HEK293 (cell line): Measurements from ENCODE around the gene MRGPRD.

Source experiments
- CTCF ChIA-PET: fragments of 350-600 bp; formaldehyde crosslinking; extraction: SDS; loops from one replicate; lab custom pipeline; 2021; ENCODE audit warnings: antibody characterized with exemption; lab: Yijun Ruan, JAX
- POLR2A ChIA-PET: fragments of 300-600 bp; formaldehyde crosslinking; extraction: SDS; loops from one replicate; lab custom pipeline; 2020; ENCODE audit warnings: antibody characterized with exemption, inconsistent platforms; lab: Yijun Ruan, JAX
- H3K27ac ChIP-seq: fragments of 200-500 bp; sonication (Bioruptor generic); 2 replicates; pipeline ENCODE4 v1.5.1; 2014; ENCODE audit warnings: low read depth, low read length, control low read depth, inconsistent platforms; ENCODE audit errors: extremely low read depth
- H3K36me3 ChIP-seq, 2 experiments: fragments of 200-500 bp in 1 of 2; sonication (Bioruptor generic) in 1 of 2; 1 replicate in 1 of 2; 2 replicates in 1 of 2; pipeline ENCODE4 v1.5.1; 2014 to 2017; ENCODE audit warnings: inconsistent platforms in 2 of 2, low read length in 2 of 2; ENCODE audit not compliant: control insufficient read depth in 2 of 2, insufficient read depth in 1 of 2
- H3K4me1 ChIP-seq: fragments of 200-500 bp; sonication (Bioruptor generic); 2 replicates; pipeline ENCODE4 v1.5.1; 2014; ENCODE audit warnings: mild to moderate bottlenecking, low read length, inconsistent platforms; ENCODE audit not compliant: control insufficient read depth, insufficient read depth
- H3K4me3 ChIP-seq: 2 replicates; pipeline ENCODE4 v1.5.1; 2011; ENCODE audit warnings: low read depth, mild to moderate bottlenecking, control low read depth, low read length, moderate library complexity
- H3K9me3 ChIP-seq: fragments of 200-500 bp; sonication (Bioruptor generic); 2 replicates; pipeline ENCODE4 v1.5.1; 2014; ENCODE audit warnings: low read depth, low read length, inconsistent platforms; ENCODE audit not compliant: control insufficient read depth, insufficient read depth
- BCL11B ChIP-seq: fragments of 450-650 bp; formaldehyde crosslinking; IDR thresholded peaks from 2 replicates; pipeline ENCODE4 v1.5.1; 2016; ENCODE audit warnings: low read depth, missing biosample characterization, missing genetic modification characterization
- GFI1B ChIP-seq: fragments of 450-650 bp; formaldehyde crosslinking; IDR thresholded peaks from 2 replicates; pipeline ENCODE4 v1.5.1; 2016; ENCODE audit warnings: missing biosample characterization, missing genetic modification characterization
- KLF10 ChIP-seq: fragments of 450-650 bp; IDR thresholded peaks from 2 replicates; pipeline ENCODE4 v1.5.1; 2018; ENCODE audit warnings: missing biosample characterization, mild to moderate bottlenecking, missing genetic modification characterization
- SP7 ChIP-seq: fragments of 450-650 bp; formaldehyde crosslinking; IDR thresholded peaks from 2 replicates; pipeline ENCODE4 v1.5.1; 2016; ENCODE audit warnings: missing biosample characterization, missing genetic modification characterization
- ZBTB1 ChIP-seq: fragments of 450-650 bp; formaldehyde crosslinking; IDR thresholded peaks from 2 replicates; pipeline ENCODE4 v1.5.1; 2016; ENCODE audit warnings: missing biosample characterization, missing genetic modification characterization
- ZBTB7A ChIP-seq: fragments of 450-650 bp; formaldehyde crosslinking; IDR thresholded peaks from 2 replicates; pipeline ENCODE4 v1.5.1; 2016; ENCODE audit warnings: low read depth, missing biosample characterization, missing genetic modification characterization
- ZIC2 ChIP-seq: fragments of 450-650 bp; formaldehyde crosslinking; IDR thresholded peaks from 2 replicates; pipeline ENCODE4 v1.5.1; 2016; ENCODE audit warnings: missing biosample characterization, missing genetic modification characterization
- ZNF157 ChIP-seq: fragments of 450-650 bp; formaldehyde crosslinking; IDR thresholded peaks from 2 replicates; pipeline ENCODE4 v1.5.1; 2016; ENCODE audit warnings: missing biosample characterization, missing genetic modification characterization
- ZNF16 ChIP-seq: fragments of 450-650 bp; formaldehyde crosslinking; IDR thresholded peaks from 2 replicates; pipeline ENCODE4 v1.5.1; 2016; ENCODE audit warnings: low read depth, missing biosample characterization, missing genetic modification characterization
- ZNF169 ChIP-seq: fragments of 450-650 bp; formaldehyde crosslinking; IDR thresholded peaks from 2 replicates; pipeline ENCODE4 v1.5.1; 2016; ENCODE audit warnings: missing biosample characterization, missing genetic modification characterization
- ZNF2 ChIP-seq: fragments of 450-650 bp; formaldehyde crosslinking; IDR thresholded peaks from 2 replicates; pipeline ENCODE4 v1.5.1; 2016; ENCODE audit warnings: missing biosample characterization, missing genetic modification characterization
- ZNF394 ChIP-seq: fragments of 450-650 bp; formaldehyde crosslinking; IDR thresholded peaks from 2 replicates; pipeline ENCODE4 v1.5.1; 2016; ENCODE audit warnings: missing biosample characterization, missing genetic modification characterization, mild to moderate bottlenecking, moderate library complexity, borderline replicate concordance
- ZNF433 ChIP-seq: fragments of 450-650 bp; formaldehyde crosslinking; IDR thresholded peaks from 2 replicates; pipeline ENCODE4 v1.5.1; 2016; ENCODE audit warnings: missing biosample characterization, missing genetic modification characterization, low read depth
- ZNF558 ChIP-seq: fragments of 450-650 bp; formaldehyde crosslinking; IDR thresholded peaks from 2 replicates; pipeline ENCODE4 v1.5.1; 2016; ENCODE audit warnings: missing biosample characterization, missing genetic modification characterization
- ZNF670 ChIP-seq: fragments of 450-650 bp; formaldehyde crosslinking; IDR thresholded peaks from 2 replicates; pipeline ENCODE4 v1.5.1; 2016; ENCODE audit warnings: missing biosample characterization, missing genetic modification characterization, low read depth
- ZNF791 ChIP-seq: fragments of 450-650 bp; formaldehyde crosslinking; IDR thresholded peaks from 2 replicates; pipeline ENCODE4 v1.5.1; 2016; ENCODE audit warnings: missing biosample characterization, missing genetic modification characterization
- ZNF830 ChIP-seq: fragments of 450-650 bp; IDR thresholded peaks from 2 replicates; pipeline ENCODE4 v1.5.0; 2018; ENCODE audit warnings: missing biosample characterization, missing genetic modification characterization, low read depth, mild to moderate bottlenecking, moderate library complexity
- ZSCAN18 ChIP-seq: fragments of 450-650 bp; formaldehyde crosslinking; IDR thresholded peaks from 2 replicates; pipeline ENCODE4 v1.5.1; 2016; ENCODE audit warnings: missing biosample characterization, missing genetic modification characterization
- TF ChIP-seq, protein P1 (sequence below): fragments of 450-650 bp; formaldehyde crosslinking; IDR thresholded peaks from 2 replicates; pipeline ENCODE4 v1.5.1; 2016; ENCODE audit warnings: missing biosample characterization, missing genetic modification characterization
- TF ChIP-seq, protein P2 (sequence below): fragments of 450-650 bp; formaldehyde crosslinking; IDR thresholded peaks from 2 replicates; pipeline ENCODE4 v1.5.1; 2016; ENCODE audit warnings: missing biosample characterization, missing genetic modification characterization
- TF ChIP-seq, protein P3 (sequence below): fragments of 450-650 bp; IDR thresholded peaks from 2 replicates; pipeline ENCODE4 v1.5.1; 2018; ENCODE audit warnings: missing biosample characterization, mild to moderate bottlenecking, missing genetic modification characterization

MRGPRD gene

GRCh38 chr11:68947151-68947550 is 33.6 kb downstream of the MRGPRD start:
- POLR2A ChIA-PET: no interaction called here

GRCh38 chr11:68946416-68947090 is 34.2 kb downstream of the MRGPRD start:
- ChIA-PET CTCF (no interaction called here), POLR2A (no interaction called here)
- no peak overlapping the region for H3K27ac ChIP-seq
- H3K4me1 ChIP-seq: no peaks in the 10 kb centered on the region
- H3K4me3 ChIP-seq: no peak overlapping the region
- H3K9me3 ChIP-seq: no peaks in the 10 kb centered on the region
- TF ChIP-seq ZSCAN18 (tag by site-specific recombination): no peak
- H3K36me3 ChIP-seq: no peaks in the 10 kb centered on the region

More at GRCh38 chr11:68947151-68947550, 33.6 kb downstream of the MRGPRD start:
- no peak overlapping the region for H3K4me3 ChIP-seq
- no peaks in the 10 kb centered on the region for H3K4me1 ChIP-seq
- TF ChIP-seq ZNF169 (tag by site-specific recombination): no peak
- no peak for TF ChIP-seq ZNF394 (tag by site-specific recombination)
- no peak for TF ChIP-seq GFI1B (tag by site-specific recombination)
- no peak for TF ChIP-seq ZNF830
- TF ChIP-seq BCL11B (tag by site-specific recombination): no peak
- no peak for TF ChIP-seq ZNF670
- no peak for TF ChIP-seq ZNF558 (tag by site-specific recombination)
- TF ChIP-seq, protein P1, sequence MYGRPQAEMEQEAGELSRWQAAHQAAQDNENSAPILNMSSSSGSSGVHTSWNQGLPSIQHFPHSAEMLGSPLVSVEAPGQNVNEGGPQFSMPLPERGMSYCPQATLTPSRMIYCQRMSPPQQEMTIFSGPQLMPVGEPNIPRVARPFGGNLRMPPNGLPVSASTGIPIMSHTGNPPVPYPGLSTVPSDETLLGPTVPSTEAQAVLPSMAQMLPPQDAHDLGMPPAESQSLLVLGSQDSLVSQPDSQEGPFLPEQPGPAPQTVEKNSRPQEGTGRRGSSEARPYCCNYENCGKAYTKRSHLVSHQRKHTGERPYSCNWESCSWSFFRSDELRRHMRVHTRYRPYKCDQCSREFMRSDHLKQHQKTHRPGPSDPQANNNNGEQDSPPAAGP (tag by site-specific recombination): no peak
- TF ChIP-seq KLF10: no peak
- TF ChIP-seq SP7 (tag by site-specific recombination): no peak
- TF ChIP-seq, all 188 proteins: peak for 0
- no peaks in the 10 kb centered on the region for H3K9me3 ChIP-seq
- H3K27ac ChIP-seq: no peak overlapping the region
- no peaks in the 10 kb centered on the region for H3K36me3 ChIP-seq
- CTCF ChIA-PET: interaction anchor here (1.0 kb wide), 1 partner anchor 13 kb away, joined by 3 read pairs; no protein-coding TSS in a partner anchor

DNA sequence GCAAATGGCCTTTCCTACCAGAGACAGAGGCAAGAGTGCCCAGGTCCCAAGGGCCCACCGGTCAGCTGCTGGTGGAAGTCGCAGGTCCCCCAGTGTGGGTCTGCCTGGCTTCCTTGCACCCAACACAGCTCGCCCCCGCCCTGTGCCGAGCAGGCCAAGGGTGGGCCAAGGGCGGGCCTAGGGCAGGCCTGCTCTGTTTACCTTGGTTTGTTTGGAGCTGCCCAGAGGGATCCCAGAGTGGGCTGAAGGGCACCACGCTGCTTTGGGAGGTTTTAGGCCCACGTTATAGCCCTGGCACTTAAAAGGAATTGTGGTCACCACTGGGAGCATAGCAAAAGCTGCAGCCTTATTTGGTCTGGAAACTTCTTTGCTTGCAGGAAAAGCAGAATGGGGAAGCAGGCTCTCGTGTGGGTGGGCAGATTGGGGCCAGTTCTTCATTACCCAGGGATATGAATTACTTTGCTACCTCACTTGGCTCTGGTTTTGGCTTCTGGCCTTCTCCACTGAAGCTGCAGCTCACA is 38.0 kb downstream of the MRGPRD start:
- no peaks in the 10 kb centered on the region for H3K4me1 ChIP-seq
- CTCF ChIA-PET: no interaction called here
- POLR2A ChIA-PET: no interaction called here

More for the DNA sequence above, 38.0 kb downstream of the MRGPRD start:
- no peak overlapping the region for H3K4me3 ChIP-seq
- peaks cover 0 to 27% of the 10 kb centered on the region in 2 experiments; a peak in 1 of 3 replicates for H3K36me3 ChIP-seq
- no peak overlapping the region for H3K27ac ChIP-seq
- H3K9me3 ChIP-seq: no peaks in the 10 kb centered on the region
- no peak for TF ChIP-seq ZNF157 (tag by site-specific recombination)
- TF ChIP-seq, protein P2, sequence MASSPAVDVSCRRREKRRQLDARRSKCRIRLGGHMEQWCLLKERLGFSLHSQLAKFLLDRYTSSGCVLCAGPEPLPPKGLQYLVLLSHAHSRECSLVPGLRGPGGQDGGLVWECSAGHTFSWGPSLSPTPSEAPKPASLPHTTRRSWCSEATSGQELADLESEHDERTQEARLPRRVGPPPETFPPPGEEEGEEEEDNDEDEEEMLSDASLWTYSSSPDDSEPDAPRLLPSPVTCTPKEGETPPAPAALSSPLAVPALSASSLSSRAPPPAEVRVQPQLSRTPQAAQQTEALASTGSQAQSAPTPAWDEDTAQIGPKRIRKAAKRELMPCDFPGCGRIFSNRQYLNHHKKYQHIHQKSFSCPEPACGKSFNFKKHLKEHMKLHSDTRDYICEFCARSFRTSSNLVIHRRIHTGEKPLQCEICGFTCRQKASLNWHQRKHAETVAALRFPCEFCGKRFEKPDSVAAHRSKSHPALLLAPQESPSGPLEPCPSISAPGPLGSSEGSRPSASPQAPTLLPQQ: no peak
- TF ChIP-seq, protein P3, sequence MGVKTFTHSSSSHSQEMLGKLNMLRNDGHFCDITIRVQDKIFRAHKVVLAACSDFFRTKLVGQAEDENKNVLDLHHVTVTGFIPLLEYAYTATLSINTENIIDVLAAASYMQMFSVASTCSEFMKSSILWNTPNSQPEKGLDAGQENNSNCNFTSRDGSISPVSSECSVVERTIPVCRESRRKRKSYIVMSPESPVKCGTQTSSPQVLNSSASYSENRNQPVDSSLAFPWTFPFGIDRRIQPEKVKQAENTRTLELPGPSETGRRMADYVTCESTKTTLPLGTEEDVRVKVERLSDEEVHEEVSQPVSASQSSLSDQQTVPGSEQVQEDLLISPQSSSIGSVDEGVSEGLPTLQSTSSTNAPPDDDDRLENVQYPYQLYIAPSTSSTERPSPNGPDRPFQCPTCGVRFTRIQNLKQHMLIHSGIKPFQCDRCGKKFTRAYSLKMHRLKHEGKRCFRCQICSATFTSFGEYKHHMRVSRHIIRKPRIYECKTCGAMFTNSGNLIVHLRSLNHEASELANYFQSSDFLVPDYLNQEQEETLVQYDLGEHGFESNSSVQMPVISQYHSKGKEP (tag by site-specific recombination): no peak
- TF ChIP-seq ZNF433: no peak
- no peak for TF ChIP-seq ZNF16 (tag by site-specific recombination)
- no peak for TF ChIP-seq ZNF791 (tag by site-specific recombination)
- no peak for TF ChIP-seq ZBTB7A (tag by site-specific recombination)
- no peak for TF ChIP-seq ZIC2 (tag by site-specific recombination)
- no peak for TF ChIP-seq ZNF2 (tag by site-specific recombination)
- no peak for TF ChIP-seq ZBTB1 (tag by site-specific recombination)
- TF ChIP-seq SP7 (tag by site-specific recombination): no peak
